GM21619 (cell line): ENCODE results near the gene PTGFRN.

Experiments used
- ATAC-seq: cut with Tn5 transposase; IDR thresholded peaks from one replicate; pipeline ENCODE4 v1.9.1; 2021; ENCODE audit not compliant: unreplicated experiment

PTGFRN gene

GRCh38 chr1:116991918-116992317 lies 82.2 kb downstream of the PTGFRN start:
- no peak for ATAC-seq

GRCh38 chr1:116993286-116993685 lies 83.6 kb downstream of the PTGFRN start:
- no peak for ATAC-seq

- no peak for ATAC-seq
These were observed 84.7 kb downstream of the PTGFRN start for GRCh38 chr1:116994411-116994810.

GRCh38 chr1:116997066-116997465 lies 87.3 kb downstream of the PTGFRN start:
- ATAC-seq, result no peak

GRCh38 chr1:116997636-116998035 lies 87.9 kb downstream of the PTGFRN start:
- ATAC-seq, result no peak

- no peak for ATAC-seq
These were observed 89.9 kb downstream of the PTGFRN start for GRCh38 chr1:116999596-116999995.

- ATAC-seq, result no peak
These were observed 90.4 kb downstream of the PTGFRN start for GRCh38 chr1:117000142-117000541.

GRCh38 chr1:117001254-117001927 lies 91.7 kb downstream of the PTGFRN start, which contains the start of gene CD101:
CD101 (plus strand) TSS chr1:117001760; CDS start chr1:117001818, 58 bp downstream.
- peak; percentile 90 for ATAC-seq

GRCh38 chr1:117003223-117003875 lies 93.6 kb downstream of the PTGFRN start:
- no peak for ATAC-seq

GRCh38 chr1:117007719-117008013 lies 98.0 kb downstream of the PTGFRN start:
- no peak for ATAC-seq

GRCh38 chr1:117008656-117009055 lies 98.9 kb downstream of the PTGFRN start:
- ATAC-seq, result no peak

GRCh38 chr1:117009132-117009531 lies 99.4 kb downstream of the PTGFRN start:
- no peak for ATAC-seq

GRCh38 chr1:117010310-117010969 lies 100.7 kb downstream of the PTGFRN start:
- no peak for ATAC-seq

- ATAC-seq, result no peak
These were observed 101.6 kb downstream of the PTGFRN start for GRCh38 chr1:117011334-117011733.

- ATAC-seq, result no peak
These were observed 103.7 kb downstream of the PTGFRN start for GRCh38 chr1:117013309-117013858.

- no peak for ATAC-seq
These were observed 104.5 kb downstream of the PTGFRN start for GRCh38 chr1:117014209-117014608.

GRCh38 chr1:117015724-117016123 lies 106.0 kb downstream of the PTGFRN start:
- no peak for ATAC-seq

GRCh38 chr1:117017062-117017461 lies 107.3 kb downstream of the PTGFRN start:
- ATAC-seq, result no peak

- ATAC-seq, result no peak
These were observed 107.9 kb downstream of the PTGFRN start for GRCh38 chr1:117017648-117018047.

GRCh38 chr1:117020526-117021156 lies 110.9 kb downstream of the PTGFRN start:
- ATAC-seq, result no peak

- ATAC-seq, result no peak
These were observed 112.4 kb downstream of the PTGFRN start for GRCh38 chr1:117022114-117022513.

- no peak for ATAC-seq
These were observed 115.9 kb downstream of the PTGFRN start for GRCh38 chr1:117025568-117025967.
